Fibroblast of pulmonary artery (primary cell): ENCODE measurements around the gene ZNF385C.

Experiments
- DNase-seq: peaks from one replicate; pipeline ENCODE4 v3.0.0-alpha.2; 2010; ENCODE audit warnings: low read depth
- H3K4me3 ChIP-seq: replicated peaks from 2 replicates; pipeline ENCODE4 v1.5.1; 2011; ENCODE audit warnings: low read depth, mild to moderate bottlenecking, control low read depth, low read length, moderate library complexity
- CTCF ChIP-seq: IDR thresholded peaks from 2 replicates; pipeline ENCODE4 v1.5.1; 2011; ENCODE audit warnings: mild to moderate bottlenecking, control low read depth, low read length, inconsistent platforms; ENCODE audit errors: missing control alignments

ZNF385C gene

GRCh38 chr17:42038221-42038973 lies 59.9 kb downstream of the ZNF385C start:
- no peak for DNase-seq
- no peak for TF ChIP-seq CTCF
- no peak overlapping the region for H3K4me3 ChIP-seq

GRCh38 chr17:42034059-42034458 lies 64.2 kb downstream of the ZNF385C start:
- no peak overlapping the region for H3K4me3 ChIP-seq
- no peak for TF ChIP-seq CTCF
- no peak for DNase-seq

- no peak for TF ChIP-seq CTCF
- no peak for DNase-seq
- H3K4me3 ChIP-seq: no peak overlapping the region
Observed at GRCh38 chr17:42031584-42031983, 66.7 kb downstream of the ZNF385C start.

DNA sequence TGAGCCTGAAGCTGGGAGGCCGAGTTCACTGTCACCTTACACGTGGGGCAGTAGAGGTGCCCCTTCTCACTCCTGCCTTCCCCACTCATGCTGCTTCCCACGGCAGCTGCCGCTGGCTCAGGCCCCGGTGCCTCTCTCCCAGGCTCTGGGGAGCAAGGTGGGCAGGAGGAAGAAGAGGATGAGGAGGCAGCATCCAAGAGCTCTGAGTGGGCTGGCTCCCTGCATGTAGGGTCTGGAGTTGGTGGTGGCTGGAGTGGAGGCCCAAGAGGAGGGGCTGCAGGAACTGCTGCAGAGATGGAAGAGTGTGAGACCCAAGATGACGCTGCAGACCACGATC lies 69.5 kb downstream of the ZNF385C start:
- H3K4me3 ChIP-seq: no peak overlapping the region
- no peak for DNase-seq
- no peak for TF ChIP-seq CTCF

GRCh38 chr17:42027961-42028790 lies 70.1 kb downstream of the ZNF385C start:
- TF ChIP-seq CTCF: peak; percentile 21
- no peak overlapping the region for H3K4me3 ChIP-seq
- DNase-seq: peak; percentile 14

- no peak for DNase-seq
- no peak overlapping the region for H3K4me3 ChIP-seq
- TF ChIP-seq CTCF: no peak
Observed at GRCh38 chr17:42027590-42027889, 70.7 kb downstream of the ZNF385C start.
